ENCODE data around the gene CXCL8.

Gene CXCL8

GRCh38 chr4:73718375-73719373, 21.7 kb upstream of the CXCL8 start:
- DNase-seq (ENCODE audit: low spot score): no peak

- DNase-seq (ENCODE audit: low spot score): no peak
Observed at GRCh38 chr4:73721435-73721834, 18.9 kb upstream of the CXCL8 start.

DNA sequence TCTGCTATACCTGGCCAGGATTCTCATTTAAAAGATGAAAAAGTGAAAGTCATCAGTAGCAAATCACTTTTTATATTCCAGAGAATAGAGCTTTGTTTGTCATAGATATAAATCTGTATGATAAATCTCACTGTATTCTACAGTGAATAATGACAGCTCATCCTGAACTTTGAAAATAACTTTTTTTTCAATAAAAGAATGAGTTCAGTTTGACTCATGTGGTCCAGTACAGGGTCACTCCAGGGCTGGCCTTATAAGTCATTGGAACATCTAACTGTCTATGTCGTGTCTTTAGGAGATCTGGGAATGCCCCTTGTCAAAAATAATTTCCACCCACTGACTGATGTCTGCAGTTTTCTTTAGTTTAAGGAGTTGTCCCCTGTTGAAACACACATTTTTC, 18.5 kb upstream of the CXCL8 start:
- no peak for DNase-seq (ENCODE audit: low spot score)

DNA sequence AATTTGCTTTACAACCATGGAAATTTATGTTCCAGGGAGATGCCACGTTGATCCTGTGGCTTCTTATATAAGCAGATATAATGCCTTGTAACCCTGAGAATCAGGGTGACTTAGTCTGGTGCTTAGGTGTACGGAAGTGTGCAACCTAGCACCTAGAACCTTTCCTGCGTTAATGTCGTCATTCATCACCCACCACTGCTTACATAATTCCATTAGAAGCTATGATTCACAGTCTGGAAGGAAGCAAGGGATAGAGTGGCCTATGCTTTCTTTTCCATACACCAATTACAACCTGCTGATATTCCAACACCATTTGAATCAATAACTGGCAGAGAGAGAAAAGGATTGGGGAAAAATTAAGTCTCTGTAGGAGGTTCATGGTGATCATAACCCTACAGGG, 17.3 kb upstream of the CXCL8 start:
- DNase-seq (ENCODE audit: low spot score): no peak

DNA sequence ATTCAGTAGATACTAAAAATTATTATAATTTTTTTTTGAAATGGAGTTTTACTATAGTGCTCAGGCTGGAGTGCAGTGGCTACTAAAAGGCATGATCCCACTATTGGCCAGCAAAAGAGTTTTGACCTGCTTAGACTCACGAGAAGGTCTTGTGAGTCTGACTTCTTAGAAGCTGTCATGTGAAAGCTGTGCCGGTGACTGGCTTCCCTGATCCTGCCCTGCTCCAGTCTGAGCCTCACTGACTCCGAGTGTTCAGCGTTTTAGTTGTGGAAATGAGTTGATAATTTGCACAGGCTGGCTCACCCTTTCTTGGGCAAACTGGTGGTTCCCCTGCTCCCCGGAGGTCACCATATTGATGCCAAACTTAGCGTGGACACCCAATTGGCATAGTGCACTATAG, 16.4 kb upstream of the CXCL8 start:
- no peak for DNase-seq (ENCODE audit: low spot score)

DNA sequence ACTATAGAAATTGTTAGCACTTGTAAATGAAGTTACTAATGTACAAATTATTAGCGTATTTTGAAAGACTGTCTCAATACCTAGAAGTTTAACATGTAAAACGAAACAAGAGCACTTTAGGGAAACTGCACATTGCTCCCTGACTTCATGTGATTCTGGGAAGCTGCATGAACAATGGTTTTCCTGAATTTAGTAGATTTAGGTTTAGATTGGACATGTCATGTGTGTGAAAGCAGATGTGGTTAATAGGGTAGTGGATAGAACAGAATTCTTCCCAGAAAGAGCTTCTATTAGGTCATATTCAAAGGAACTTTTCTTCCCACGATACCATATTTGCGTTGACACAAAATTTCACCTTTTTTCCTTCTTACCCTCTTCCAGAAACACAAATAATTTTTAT, 14.9 kb upstream of the CXCL8 start:
- no peak for DNase-seq (ENCODE audit: low spot score)

GRCh38 chr4:73725985-73726384, 14.4 kb upstream of the CXCL8 start:
- no peak for DNase-seq (ENCODE audit: low spot score)

DNA sequence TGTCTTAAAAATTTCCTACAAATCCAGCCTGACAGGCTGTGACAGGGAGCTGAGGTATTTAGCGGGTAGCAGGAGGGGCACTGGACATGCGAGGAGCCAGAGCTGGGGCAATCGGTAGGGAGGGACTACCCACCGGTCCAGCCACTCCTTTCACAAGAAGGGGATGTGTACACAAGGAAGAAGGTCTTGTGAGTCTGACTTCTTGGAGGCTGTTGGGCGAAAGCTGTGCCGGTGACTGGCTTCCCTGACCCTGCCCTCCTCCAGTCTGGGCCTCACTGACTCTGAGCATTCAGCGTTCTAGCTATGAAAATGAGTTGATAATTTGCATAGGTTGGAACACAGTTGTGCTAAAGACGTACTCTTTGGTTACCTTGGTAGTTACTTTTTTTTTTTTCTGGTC, 12.7 kb upstream of the CXCL8 start:
- no peak for DNase-seq (ENCODE audit: low spot score)

DNA sequence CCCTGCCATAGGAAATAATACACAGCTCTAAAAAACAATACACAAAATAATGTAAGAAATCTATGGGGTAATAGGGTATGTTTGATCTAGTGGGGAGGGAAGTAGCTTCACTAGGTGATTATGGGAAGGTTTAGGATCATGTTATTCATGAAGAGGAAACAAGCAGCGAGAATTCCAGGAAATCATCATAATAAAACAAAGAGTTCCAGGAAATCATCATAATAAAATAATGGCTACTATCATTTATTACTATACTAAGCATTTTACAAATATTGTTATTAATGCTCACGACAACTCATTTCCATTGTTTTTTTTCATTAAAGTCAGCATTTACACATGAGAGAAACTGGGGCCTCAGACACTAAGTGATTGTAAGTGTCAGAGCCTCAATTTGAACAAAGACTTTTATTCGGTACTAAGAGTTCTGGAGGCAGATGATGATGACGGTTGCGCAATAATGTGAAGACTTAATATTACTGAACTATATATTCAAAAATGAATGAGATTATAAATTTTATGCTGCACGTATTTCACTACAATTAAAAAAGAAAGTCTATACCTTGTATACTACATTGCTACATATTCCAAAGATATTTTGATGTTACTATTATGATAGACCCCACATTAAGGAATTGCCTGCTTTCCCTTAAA, 12.2 kb upstream of the CXCL8 start:
- no peak for DNase-seq (ENCODE audit: low spot score)

DNA sequence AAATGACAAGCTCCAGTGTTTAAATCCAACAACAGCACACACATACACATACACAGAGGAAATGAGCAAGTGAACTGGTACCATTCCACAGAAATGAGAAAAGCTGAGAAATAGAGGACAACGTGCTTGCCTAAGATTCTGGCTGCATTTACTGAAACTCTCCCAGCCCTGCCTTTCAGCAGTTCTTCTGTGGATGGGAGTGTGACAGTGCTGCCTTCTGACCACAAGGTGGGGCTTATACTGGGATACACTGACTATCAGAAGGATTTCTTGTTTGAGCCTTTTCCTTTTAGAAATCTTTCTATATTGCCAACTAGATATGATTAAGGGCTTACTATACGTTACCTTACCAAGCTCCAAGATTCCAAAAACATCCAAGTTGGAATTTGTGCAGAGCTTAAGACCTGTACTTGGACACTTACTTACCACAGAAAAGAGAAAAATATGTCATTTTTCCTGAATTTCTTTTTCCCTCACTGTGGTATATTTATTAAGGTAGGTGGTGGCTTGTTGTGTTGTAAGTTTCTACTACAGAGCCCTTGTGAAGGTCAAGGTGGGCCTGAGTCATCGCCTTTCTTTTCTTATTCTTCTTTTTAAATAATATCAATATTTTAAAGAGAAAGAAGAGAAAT, 10.7 kb upstream of the CXCL8 start:
- DNase-seq (ENCODE audit: low spot score): peak; percentile 40

GRCh38 chr4:73730292-73730691, 10.1 kb upstream of the CXCL8 start:
- no peak for DNase-seq (ENCODE audit: low spot score)

DNA sequence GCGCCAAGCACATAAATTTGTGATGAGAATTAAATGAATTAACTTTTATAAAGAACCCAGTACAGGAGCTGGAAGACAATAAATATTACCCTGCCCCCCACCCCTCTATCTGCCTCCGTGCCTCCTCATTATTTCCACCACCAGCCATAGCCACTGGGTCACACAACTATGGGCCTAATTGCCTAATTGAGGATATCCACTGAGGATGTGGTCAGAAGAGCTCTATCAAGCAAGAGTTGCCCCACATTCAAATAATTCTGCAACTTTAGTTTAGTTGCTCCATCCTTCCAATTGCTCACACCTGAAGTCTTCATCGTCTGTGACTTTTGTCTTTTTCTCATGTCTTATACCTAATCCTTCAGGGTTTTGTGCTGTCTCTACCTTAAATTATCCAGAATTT, 9.5 kb upstream of the CXCL8 start:
- DNase-seq (ENCODE audit: low spot score): no peak

- DNase-seq (ENCODE audit: low spot score): no peak
Observed at GRCh38 chr4:73731968-73732610, 8.3 kb upstream of the CXCL8 start.

- DNase-seq (ENCODE audit: low spot score): no peak
Observed at GRCh38 chr4:73732759-73733431, 7.5 kb upstream of the CXCL8 start.

GRCh38 chr4:73734530-73735001, 5.8 kb upstream of the CXCL8 start:
- DNase-seq (ENCODE audit: low spot score): no peak

GRCh38 chr4:73735231-73735630, 5.1 kb upstream of the CXCL8 start:
- DNase-seq (ENCODE audit: low spot score): no peak

GRCh38 chr4:73741031-73741749, 821 bp downstream of the CXCL8 start:
- DNase-seq (ENCODE audit: low spot score): no peak

DNA sequence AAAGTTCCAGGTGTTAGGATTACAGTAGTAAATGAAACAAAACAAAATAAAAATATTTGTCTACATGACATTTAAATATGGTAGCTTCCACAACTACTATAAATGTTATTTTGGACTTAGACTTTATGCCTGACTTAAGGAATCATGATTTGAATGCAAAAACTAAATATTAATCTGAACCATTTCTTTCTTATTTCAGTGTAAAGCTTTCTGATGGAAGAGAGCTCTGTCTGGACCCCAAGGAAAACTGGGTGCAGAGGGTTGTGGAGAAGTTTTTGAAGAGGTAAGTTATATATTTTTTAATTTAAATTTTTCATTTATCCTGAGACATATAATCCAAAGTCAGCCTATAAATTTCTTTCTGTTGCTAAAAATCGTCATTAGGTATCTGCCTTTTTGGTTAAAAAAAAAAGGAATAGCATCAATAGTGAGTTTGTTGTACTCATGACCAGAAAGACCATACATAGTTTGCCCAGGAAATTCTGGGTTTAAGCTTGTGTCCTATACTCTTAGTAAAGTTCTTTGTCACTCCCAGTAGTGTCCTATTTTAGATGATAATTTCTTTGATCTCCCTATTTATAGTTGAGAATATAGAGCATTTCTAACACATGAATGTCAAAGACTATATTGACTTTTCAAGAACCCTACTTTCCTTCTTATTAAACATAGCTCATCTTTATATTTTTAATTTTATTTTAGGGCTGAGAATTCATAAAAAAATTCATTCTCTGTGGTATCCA, 1.6 kb downstream of the CXCL8 start:
- no peak for DNase-seq (ENCODE audit: low spot score)

DNA sequence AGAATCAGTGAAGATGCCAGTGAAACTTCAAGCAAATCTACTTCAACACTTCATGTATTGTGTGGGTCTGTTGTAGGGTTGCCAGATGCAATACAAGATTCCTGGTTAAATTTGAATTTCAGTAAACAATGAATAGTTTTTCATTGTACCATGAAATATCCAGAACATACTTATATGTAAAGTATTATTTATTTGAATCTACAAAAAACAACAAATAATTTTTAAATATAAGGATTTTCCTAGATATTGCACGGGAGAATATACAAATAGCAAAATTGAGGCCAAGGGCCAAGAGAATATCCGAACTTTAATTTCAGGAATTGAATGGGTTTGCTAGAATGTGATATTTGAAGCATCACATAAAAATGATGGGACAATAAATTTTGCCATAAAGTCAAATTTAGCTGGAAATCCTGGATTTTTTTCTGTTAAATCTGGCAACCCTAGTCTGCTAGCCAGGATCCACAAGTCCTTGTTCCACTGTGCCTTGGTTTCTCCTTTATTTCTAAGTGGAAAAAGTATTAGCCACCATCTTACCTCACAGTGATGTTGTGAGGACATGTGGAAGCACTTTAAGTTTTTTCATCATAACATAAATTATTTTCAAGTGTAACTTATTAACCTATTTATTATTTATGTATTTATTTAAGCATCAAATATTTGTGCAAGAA, 2.3 kb downstream of the CXCL8 start:
- DNase-seq (ENCODE audit: low spot score): no peak

- DNase-seq (ENCODE audit: low spot score): no peak
Observed at GRCh38 chr4:73743281-73743680, 2.9 kb downstream of the CXCL8 start.

Data from HuH-7 (cell line).